Esophagus muscularis mucosa (tissue), 4 donors: Measurements from ENCODE around the gene FDX2. TPM values are rescaled to one million over a fixed set of nuclear protein-coding genes. Genes with fewer than 3 reads are reported as not detected.

Experiments
- DNase-seq: peaks from one replicate; pipeline ENCODE4 v3.0.0-alpha.2; 2017; ENCODE audit errors: extremely low spot score
- H3K27ac ChIP-seq, 4 donors: fragments of 200-600 bp; sonication (generic); replicated peaks in 1 of 4; 1 replicate in 3 of 4; 2 replicates in 1 of 4; pipeline ENCODE4 v1.5.1; 2016 to 2019; ENCODE audit warnings: mild to moderate bottlenecking in 1 of 4
- H3K27me3 ChIP-seq, 4 donors: fragments of 200-600 bp; sonication (generic); one replicate each; pipeline versions ENCODE4 v1.5.1 to v1.6.0; 2016 to 2019
- H3K36me3 ChIP-seq, 4 donors: fragments of 200-600 bp; sonication (generic); one replicate each; pipeline ENCODE4 v1.5.1; 2016 to 2019
- H3K4me1 ChIP-seq, 4 donors: fragments of 200-600 bp; sonication (generic); one replicate each; pipeline ENCODE4 v1.5.1; 2016 to 2019
- H3K4me3 ChIP-seq, 4 donors: fragments of 200-600 bp; sonication (generic); 1 replicate in 2 of 4; 2 replicates in 2 of 4; pipeline ENCODE4 v1.5.1; 2016 to 2019; ENCODE audit warnings: mild to moderate bottlenecking in 4 of 4, moderate library complexity in 1 of 4
- H3K9me3 ChIP-seq, 4 donors: fragments of 200-600 bp; sonication (generic); 1 replicate in 3 of 4; 2 replicates in 1 of 4; pipeline ENCODE4 v1.5.1; 2016 to 2019
- EP300 ChIP-seq: sonication (generic); formaldehyde crosslinking; IDR thresholded peaks from one replicate; pipeline ENCODE4 v1.6.1; 2017; ENCODE audit warnings: antibody characterized with exemption
- POLR2A ChIP-seq: fragments of 450-650 bp; IDR thresholded peaks from one replicate; pipeline ENCODE4 v1.6.1; 2017; ENCODE audit warnings: antibody characterized with exemption, moderate library complexity, mild to moderate bottlenecking, low read depth
- POLR2AphosphoS5 ChIP-seq, 2 donors: sonication (generic); formaldehyde crosslinking; IDR thresholded peaks; one replicate each; pipeline ENCODE4 v1.6.1; 2017; ENCODE audit warnings: antibody characterized with exemption in 2 of 2
- WGBS: methylation state at CpG from one replicate; pipeline ENCODE4 v1.1.5; 2018; 5-methylcytosine and 5-hydroxymethylcytosine counted together
- intact Hi-C: fragments of 100-400 bp; cut with DNase I; formaldehyde crosslinking; loops from one replicate; pipeline ENCODE4 v1.15.1; 2023
- total RNA-seq, 4 donors: library from RNA; depleted of rRNA; stranded (reverse); fragments of >200 nt; gene quantifications; one replicate each; pipeline versions ENCODE4 v1.1.0 to v1.2.1, GENCODE V29; 2016
- TF ChIP-seq, protein P1 (sequence below), 3 experiments: fragments of 200-600 bp in 2 of 3; fragments of 450-650 bp in 1 of 3; sonication (generic) in 2 of 3; IDR thresholded peaks; one replicate each; pipeline ENCODE4 v1.5.1; 2017 to 2019; ENCODE audit warnings: antibody characterized with exemption in 3 of 3, mild to moderate bottlenecking in 2 of 3, moderate library complexity in 1 of 3

Gene FDX2
- total RNA-seq, 4 donors from 2014 or later, result 16.6 to 29.6 (median 26.5) TPM

- no peaks in the 10 kb centered on the region for H3K9me3 ChIP-seq
- no peak overlapping the region for H3K4me3 ChIP-seq
- peaks cover 0 to 21% (median 0%) of the 10 kb centered on the region in 4 donors for H3K27me3 ChIP-seq
- no peak overlapping the region for H3K27ac ChIP-seq
- WGBS, result 76% methylated on average over 11 of the region's 17 CpGs
- H3K36me3 ChIP-seq, result peaks cover 0 to 16% (median 7%) of the 10 kb centered on the region in 4 donors
- DNase-seq, result no peak
- TF ChIP-seq, protein P1, sequence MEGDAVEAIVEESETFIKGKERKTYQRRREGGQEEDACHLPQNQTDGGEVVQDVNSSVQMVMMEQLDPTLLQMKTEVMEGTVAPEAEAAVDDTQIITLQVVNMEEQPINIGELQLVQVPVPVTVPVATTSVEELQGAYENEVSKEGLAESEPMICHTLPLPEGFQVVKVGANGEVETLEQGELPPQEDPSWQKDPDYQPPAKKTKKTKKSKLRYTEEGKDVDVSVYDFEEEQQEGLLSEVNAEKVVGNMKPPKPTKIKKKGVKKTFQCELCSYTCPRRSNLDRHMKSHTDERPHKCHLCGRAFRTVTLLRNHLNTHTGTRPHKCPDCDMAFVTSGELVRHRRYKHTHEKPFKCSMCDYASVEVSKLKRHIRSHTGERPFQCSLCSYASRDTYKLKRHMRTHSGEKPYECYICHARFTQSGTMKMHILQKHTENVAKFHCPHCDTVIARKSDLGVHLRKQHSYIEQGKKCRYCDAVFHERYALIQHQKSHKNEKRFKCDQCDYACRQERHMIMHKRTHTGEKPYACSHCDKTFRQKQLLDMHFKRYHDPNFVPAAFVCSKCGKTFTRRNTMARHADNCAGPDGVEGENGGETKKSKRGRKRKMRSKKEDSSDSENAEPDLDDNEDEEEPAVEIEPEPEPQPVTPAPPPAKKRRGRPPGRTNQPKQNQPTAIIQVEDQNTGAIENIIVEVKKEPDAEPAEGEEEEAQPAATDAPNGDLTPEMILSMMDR (IDR thresholded peaks at IDR 0.05), result no peak
- no peak for TF ChIP-seq EP300
- no peak for TF ChIP-seq POLR2AphosphoS5 (IDR thresholded peaks at IDR 0.05)
- no peak for TF ChIP-seq POLR2A
- H3K4me1 ChIP-seq, result no peaks in the 10 kb centered on the region
- intact Hi-C loops, result no loop called here
Measured at GRCh38 chr19:10305139-10305806, 10.5 kb downstream of the FDX2 start.

GRCh38 chr19:10299545-10300458 lies 16.0 kb downstream of the FDX2 start:
- no peak for DNase-seq
- Histone ChIP-seq H3K36me3 (peaks cover 0 to 5% (median 0%) of the 10 kb centered on the region in 4 donors), H3K27ac (no peak overlapping the region), H3K4me3 (no peak overlapping the region), H3K4me1 (peaks cover 7 to 18% (median 15%) of the 10 kb centered on the region in 4 donors), H3K27me3 (peaks cover 0 to 75% (median 23%) of the 10 kb centered on the region in 4 donors), H3K9me3 (no peaks in the 10 kb centered on the region)
- intact Hi-C loops, result no loop called here
- TF ChIP-seq, protein P1 (IDR thresholded peaks at IDR 0.05), result no peak
- TF ChIP-seq POLR2AphosphoS5 (IDR thresholded peaks at IDR 0.05) (no peak), EP300 (no peak), POLR2A (no peak)
- 45% methylated on average over 14 of the region's 14 CpGs for WGBS

- H3K4me1 ChIP-seq, result peaks cover 24 to 53% (median 49%) of the 10 kb centered on the region in 4 donors
- H3K36me3 ChIP-seq, result no peaks in the 10 kb centered on the region
- TF ChIP-seq POLR2A (no peak), POLR2AphosphoS5 (IDR thresholded peaks at IDR 0.05) (no peak), EP300 (no peak)
- TF ChIP-seq, protein P1 (IDR thresholded peaks at IDR 0.05), result no peak
- intact Hi-C loops, result no loop called here
- WGBS, result 9% methylated on average over 15 of the region's 58 CpGs
- H3K9me3 ChIP-seq, result no peaks in the 10 kb centered on the region
- DNase-seq, result no peak
- H3K27ac ChIP-seq, result no peak overlapping the region
- H3K4me3 ChIP-seq, result peak overlapping the region; percentile 25 to 47 (median 34)
- H3K27me3 ChIP-seq, result peaks cover 12 to 93% (median 60%) of the 10 kb centered on the region in 4 donors
Measured at GRCh38 chr19:10295847-10296591, 19.8 kb downstream of the FDX2 start.

- under 1% methylated on average over 29 of the region's 48 CpGs for WGBS
- Histone ChIP-seq H3K4me3 (peak overlapping the region; percentile 25 to 47 (median 34)), H3K9me3 (no peaks in the 10 kb centered on the region), H3K36me3 (no peaks in the 10 kb centered on the region), H3K27ac (no peak overlapping the region), H3K27me3 (peaks cover 16 to 99% (median 66%) of the 10 kb centered on the region in 4 donors), H3K4me1 (peaks cover 31 to 60% (median 55%) of the 10 kb centered on the region in 4 donors)
- no peak for DNase-seq
- intact Hi-C loops, result no loop called here
- TF ChIP-seq EP300 (no peak), POLR2A (no peak), POLR2AphosphoS5 (IDR thresholded peaks at IDR 0.05) (no peak)
- TF ChIP-seq, protein P1 (IDR thresholded peaks at IDR 0.05), result no peak
Measured at GRCh38 chr19:10295305-10295846, 20.4 kb downstream of the FDX2 start.
